Measurements from ENCODE around the gene KLHL13.
"Not testable (repeated sequence)": the region's sequence is repeated elsewhere in the genome, so short reads cannot be mapped to it uniquely, and the experiment has no call there.

- not testable (repeated sequence) for TF ChIP-seq ZNF274 (IDR thresholded peaks at IDR 0.05; ENCODE audit: low read depth, low read length); YY1 (IDR thresholded peaks at IDR 0.05; ENCODE audit: insufficient read depth, insufficient read length); SUZ12 (IDR thresholded peaks at IDR 0.05; ENCODE audit: extremely low read depth, insufficient read depth, insufficient read length)
Measured at GRCh38 chrX:117930116-117930515, 186.5 kb downstream of the KLHL13 start.

All from NT2/D1 (cell line).